HG03064 (cell line): Measurements from ENCODE around the gene RABGEF1.
"Not testable (repeated sequence)": the region's sequence is repeated elsewhere in the genome, so short reads cannot be mapped to it uniquely, and the experiment has no call there.

Experiments
- ATAC-seq: cut with Tn5 transposase; IDR thresholded peaks from one replicate; pipeline ENCODE4 v1.9.1; 2021; ENCODE audit warnings: low read depth; ENCODE audit not compliant: unreplicated experiment

RABGEF1 gene

DNA sequence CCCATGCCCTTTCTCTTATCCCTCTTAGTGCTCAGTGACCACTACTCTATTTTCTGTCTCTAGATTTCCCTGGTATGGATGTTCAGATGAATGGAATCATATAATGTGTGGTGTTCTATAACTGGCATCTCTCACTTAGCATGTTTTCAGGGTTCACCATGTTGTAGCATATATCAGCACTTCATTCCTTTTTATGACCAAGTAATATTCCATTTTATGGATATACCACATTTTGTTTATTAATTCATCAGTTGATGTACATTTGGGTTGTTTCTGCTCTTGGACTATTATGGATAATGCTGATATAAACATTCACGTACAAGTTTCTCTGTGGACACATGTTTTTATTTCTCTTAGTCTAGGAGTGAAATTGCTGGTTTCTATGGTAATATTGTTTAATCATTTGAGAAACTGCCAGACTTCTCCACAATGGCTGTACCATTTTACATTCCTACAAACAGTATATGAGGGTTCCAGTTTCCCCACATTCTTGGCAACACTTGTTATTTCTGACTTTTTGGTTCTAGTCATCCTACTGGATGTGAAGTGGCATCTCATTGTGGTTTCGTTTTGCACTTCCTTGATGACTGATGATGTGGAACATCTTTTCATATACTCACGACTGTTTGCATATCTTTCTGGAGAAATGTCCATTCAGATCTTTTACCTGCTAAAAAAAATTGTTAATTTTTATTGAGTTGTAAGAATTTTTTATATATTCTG is 23.3 kb downstream of the RABGEF1 start:
- not testable (repeated sequence) for ATAC-seq

DNA sequence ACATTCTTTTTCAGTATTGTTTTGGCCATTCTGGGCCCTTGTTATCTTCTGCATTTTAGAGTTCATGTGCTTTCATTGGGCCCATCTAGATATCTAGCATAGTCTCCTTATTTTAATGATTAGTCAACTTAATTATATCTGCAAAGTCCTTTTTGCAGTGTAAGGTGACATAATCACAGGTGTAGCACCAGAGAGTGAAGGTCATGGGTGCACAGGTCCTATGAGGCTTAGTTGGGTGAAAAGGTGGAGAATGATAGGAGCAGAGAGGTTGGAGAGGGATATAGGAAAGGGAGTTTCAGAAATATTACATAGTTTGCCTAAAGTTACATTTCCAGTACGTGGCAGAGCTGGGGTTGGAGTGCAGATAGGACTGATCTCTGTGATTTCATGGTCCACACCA is 24.4 kb downstream of the RABGEF1 start:
- ATAC-seq = not testable (repeated sequence)

- not testable (repeated sequence) for ATAC-seq
Measured at GRCh38 chr7:66765322-66766025, 24.9 kb downstream of the RABGEF1 start.

DNA sequence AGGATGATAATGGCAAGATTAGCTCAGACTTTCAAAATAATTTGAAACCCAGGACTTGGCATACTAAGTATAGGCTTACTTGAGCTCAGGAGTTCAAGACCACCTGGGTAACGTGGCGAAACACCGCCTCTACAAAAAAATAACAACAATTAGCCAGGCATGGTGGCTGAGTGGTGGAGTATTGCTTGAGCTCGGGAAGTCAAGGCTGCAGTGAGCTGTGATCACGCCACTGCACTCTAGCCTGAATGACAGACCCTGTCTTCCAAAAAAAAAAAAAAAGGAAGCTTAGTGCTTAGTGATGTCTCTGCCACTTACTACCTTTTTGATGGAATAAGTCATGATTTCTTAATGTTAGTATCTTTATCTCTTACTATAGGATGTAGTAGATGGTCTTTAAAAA is 25.5 kb downstream of the RABGEF1 start:
- ATAC-seq = no peak

- ATAC-seq = not testable (repeated sequence)
Measured at GRCh38 chr7:66767486-66767885, 27.0 kb downstream of the RABGEF1 start.

GRCh38 chr7:66768865-66769832 is 28.6 kb downstream of the RABGEF1 start:
- no peak for ATAC-seq

GRCh38 chr7:66769833-66770512 is 29.4 kb downstream of the RABGEF1 start:
- no peak for ATAC-seq

GRCh38 chr7:66771795-66772194 is 31.3 kb downstream of the RABGEF1 start:
- no peak for ATAC-seq

DNA sequence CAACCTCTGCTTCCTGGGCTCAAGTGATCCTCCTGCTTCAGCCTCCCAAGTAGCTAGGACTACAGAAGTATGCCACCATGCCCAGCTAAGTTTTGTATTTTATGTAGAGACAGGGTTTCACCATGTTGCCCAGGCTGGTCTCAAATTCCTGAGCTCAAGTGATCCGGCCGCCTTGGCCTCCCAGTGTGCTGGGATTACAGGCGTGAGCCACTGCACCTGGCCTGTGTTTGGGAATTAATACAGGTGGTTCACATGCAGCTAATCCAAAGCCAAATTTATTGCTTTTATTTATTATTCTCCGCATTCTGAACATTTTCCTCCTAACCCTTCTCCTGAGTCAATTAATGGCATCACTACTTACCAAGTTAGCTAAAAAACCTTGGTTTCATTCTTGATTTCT is 33.2 kb downstream of the RABGEF1 start:
- not testable (repeated sequence) for ATAC-seq

GRCh38 chr7:66776383-66776782 is 35.9 kb downstream of the RABGEF1 start:
- ATAC-seq = not testable (repeated sequence)

DNA sequence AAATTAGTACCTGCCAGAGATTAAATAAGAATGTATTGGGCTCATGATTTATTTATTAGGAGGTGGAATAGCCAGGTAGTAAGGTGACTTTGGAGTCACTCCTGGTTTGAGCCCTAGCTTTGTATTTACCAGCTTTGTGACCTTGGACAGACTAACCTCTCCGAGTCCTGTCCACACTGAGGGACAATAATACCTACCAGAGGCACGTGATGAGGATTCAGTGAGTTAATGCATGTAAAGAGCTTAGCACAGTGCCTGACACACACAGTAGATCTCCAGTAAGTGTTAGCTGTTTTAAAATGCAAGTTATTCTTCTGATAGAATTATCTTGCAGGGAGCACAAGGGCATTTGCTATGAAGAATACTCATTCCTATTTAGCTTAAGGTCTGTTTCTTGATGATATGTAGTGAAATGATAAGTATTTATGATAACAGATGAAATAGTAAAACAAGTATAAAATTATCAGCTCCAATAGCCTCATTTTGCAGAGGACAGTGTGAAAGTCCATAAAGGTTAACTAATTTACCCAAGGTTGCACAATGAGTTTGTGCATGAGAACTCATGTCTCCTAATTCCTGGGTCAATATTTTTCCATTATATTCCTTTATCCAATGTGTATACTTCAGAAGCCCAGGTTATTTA is 36.4 kb downstream of the RABGEF1 start:
- no peak for ATAC-seq

DNA sequence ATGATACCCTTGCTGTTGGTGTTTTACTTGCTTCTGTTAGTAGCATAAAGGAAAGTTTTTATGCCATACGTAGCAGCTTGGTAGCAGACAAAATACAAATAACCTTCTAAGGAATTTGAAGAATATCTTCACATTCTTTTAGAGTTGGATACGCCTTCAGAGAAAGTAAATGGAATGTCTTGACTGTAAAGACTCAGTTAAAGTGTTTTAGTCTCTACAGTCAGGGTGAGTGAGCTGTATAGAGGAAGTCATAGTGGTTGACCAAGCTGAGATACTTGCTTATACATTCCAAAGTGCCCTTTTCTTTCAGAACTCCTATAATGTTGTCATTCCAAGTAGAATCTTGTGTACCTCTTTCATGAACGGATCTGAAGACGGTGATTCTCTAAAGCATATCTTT is 37.7 kb downstream of the RABGEF1 start:
- ATAC-seq = no peak

GRCh38 chr7:66779669-66780409 is 39.3 kb downstream of the RABGEF1 start:
- ATAC-seq = no peak

DNA sequence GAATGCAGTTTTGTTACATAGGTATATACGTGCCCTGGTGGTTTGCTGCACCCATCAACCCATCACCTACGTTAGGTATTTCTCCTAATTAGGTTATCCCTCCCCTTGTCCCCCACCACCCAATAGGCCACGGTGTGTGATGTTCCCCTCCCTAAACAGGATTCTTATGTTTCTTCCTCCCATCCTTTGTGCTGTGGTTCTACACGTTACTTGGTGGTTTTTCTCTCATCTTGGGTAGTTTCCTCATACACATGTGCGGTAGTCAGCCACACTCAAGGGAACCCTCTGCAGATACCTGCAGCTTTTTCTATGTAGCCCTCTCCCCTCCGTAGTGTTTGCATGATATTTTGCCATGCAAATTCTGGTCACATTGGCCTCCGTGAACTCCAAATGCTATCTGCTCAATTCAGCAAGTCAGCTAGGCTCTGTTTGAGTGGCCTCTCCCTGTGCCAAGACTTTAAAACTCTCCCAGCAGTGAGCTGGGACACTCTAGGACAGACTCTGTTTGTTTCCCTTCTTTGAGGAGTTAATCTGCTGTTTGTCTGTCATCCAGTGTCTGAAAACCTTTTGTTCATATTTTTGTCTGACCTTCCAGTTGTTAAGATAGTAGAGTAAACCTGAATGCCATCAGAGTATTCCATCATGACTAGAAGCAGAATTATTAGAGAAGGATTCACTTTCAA is 41.0 kb downstream of the RABGEF1 start:
- no peak for ATAC-seq

GRCh38 chr7:66782875-66783274 is 42.3 kb downstream of the RABGEF1 start:
- not testable (repeated sequence) for ATAC-seq

- not testable (repeated sequence) for ATAC-seq
Measured at GRCh38 chr7:66783887-66784595, 43.5 kb downstream of the RABGEF1 start.

DNA sequence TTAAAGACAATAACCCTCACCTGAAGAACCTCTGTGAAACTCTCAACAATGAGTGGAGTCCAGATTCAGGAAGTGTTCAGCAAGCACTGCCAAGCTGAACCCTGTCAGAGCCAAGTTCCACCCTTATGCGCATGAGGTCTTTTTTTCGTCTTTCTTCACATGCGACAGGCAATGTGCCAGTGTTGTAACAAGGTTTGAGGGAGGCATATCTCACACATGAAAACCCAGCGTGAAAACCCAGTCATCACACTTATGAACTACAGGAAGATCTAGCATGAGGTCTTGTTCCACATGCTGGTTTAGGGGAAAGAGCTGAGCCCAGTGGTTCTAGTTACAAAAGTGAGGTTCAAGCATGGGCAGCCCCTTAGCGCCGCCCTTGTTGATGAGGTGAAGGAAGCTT is 49.7 kb downstream of the RABGEF1 start:
- ATAC-seq = no peak

- ATAC-seq = no peak
Measured at GRCh38 chr7:66790725-66791124, 50.2 kb downstream of the RABGEF1 start.
